PFSK-1 (cell line): ENCODE measurements around the gene RHBDD1.

Experiments
- FOXP2 ChIP-seq: optimal IDR thresholded peaks from 2 replicates; pipeline ENCODE3; 2011; ENCODE audit warnings: borderline replicate concordance, control low read depth, inconsistent platforms; ENCODE audit not compliant: insufficient read depth; ENCODE audit errors: extremely low read length, extremely low read depth
- POLR2AphosphoS5 ChIP-seq: IDR thresholded peaks from 2 replicates; pipeline ENCODE4 v1.6.1; 2012; ENCODE audit warnings: low read depth, mild to moderate bottlenecking, control low read depth, low read length, moderate library complexity
- SIN3A ChIP-seq: IDR thresholded peaks from 2 replicates; pipeline ENCODE4 v1.6.1; 2012; ENCODE audit warnings: mild to moderate bottlenecking, low read length, moderate library complexity, borderline replicate concordance; ENCODE audit not compliant: insufficient read depth
- TAF1 ChIP-seq: IDR thresholded peaks from 2 replicates; pipeline ENCODE4 v1.6.1; 2012; ENCODE audit warnings: low read length, control low read depth, borderline replicate concordance; ENCODE audit not compliant: insufficient read depth
- TF ChIP-seq, protein P1 (sequence below), 2 experiments: IDR thresholded peaks; 2 replicates each; pipeline versions ENCODE4 v1.6.1 to v1.8.0; 2011 to 2012; ENCODE audit warnings: low read depth in 2 of 2, low read length in 2 of 2, control low read depth in 1 of 2, inconsistent platforms in 1 of 2, mild to moderate bottlenecking in 1 of 2, moderate library complexity in 1 of 2; ENCODE audit not compliant: insufficient read depth in 1 of 2

The RHBDD1 gene

DNA sequence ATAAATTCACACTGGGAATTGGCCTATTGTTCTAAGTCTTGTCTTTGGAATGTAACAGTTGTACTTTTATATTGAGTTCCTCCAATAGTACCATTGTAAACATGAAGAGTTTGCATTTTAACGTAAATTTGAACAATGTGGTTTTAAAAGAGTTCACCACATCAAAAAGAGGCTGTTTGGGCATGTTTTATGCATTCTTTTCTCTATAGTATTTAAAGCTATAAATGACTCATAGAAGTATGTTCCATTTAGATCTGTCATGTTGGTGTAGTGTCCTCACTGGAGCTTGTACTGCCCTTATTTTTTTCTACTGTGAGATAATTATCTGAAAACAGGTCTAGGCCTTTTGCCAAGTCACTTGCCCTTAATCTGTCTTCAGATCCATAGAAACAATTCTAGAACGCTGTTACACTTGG, 141.9 kb downstream of the RHBDD1 start:
- TF ChIP-seq TAF1 (no peak), POLR2AphosphoS5 (no peak), SIN3A (no peak), FOXP2 (no peak)
- TF ChIP-seq, protein P1, sequence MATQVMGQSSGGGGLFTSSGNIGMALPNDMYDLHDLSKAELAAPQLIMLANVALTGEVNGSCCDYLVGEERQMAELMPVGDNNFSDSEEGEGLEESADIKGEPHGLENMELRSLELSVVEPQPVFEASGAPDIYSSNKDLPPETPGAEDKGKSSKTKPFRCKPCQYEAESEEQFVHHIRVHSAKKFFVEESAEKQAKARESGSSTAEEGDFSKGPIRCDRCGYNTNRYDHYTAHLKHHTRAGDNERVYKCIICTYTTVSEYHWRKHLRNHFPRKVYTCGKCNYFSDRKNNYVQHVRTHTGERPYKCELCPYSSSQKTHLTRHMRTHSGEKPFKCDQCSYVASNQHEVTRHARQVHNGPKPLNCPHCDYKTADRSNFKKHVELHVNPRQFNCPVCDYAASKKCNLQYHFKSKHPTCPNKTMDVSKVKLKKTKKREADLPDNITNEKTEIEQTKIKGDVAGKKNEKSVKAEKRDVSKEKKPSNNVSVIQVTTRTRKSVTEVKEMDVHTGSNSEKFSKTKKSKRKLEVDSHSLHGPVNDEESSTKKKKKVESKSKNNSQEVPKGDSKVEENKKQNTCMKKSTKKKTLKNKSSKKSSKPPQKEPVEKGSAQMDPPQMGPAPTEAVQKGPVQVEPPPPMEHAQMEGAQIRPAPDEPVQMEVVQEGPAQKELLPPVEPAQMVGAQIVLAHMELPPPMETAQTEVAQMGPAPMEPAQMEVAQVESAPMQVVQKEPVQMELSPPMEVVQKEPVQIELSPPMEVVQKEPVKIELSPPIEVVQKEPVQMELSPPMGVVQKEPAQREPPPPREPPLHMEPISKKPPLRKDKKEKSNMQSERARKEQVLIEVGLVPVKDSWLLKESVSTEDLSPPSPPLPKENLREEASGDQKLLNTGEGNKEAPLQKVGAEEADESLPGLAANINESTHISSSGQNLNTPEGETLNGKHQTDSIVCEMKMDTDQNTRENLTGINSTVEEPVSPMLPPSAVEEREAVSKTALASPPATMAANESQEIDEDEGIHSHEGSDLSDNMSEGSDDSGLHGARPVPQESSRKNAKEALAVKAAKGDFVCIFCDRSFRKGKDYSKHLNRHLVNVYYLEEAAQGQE (IDR thresholded peaks at IDR 0.05; ENCODE audit: insufficient read depth in 1 of 2, low read depth in 2 of 2, low read length in 2 of 2), result no peak

DNA sequence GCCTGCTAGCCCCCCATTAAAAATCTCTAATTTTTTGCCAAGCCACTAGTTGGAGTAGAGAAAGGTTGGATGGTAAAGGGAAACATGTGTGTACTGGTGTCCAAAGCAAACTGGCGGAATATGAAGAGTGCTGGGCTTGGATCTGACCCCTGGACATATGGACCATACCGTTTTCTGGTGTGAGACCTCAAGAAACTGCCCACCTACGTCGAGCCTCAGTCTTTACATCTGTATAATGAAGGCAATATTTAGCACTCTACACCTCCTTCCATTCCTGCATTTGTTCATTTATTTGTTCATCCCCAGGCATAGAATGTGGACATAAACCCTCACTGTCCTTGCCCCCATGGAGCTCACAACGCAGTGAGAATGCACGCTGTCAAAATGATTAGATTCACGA, 142.4 kb downstream of the RHBDD1 start:
- TF ChIP-seq POLR2AphosphoS5 (no peak), SIN3A (no peak), FOXP2 (no peak), TAF1 (no peak)
- TF ChIP-seq, protein P1 (IDR thresholded peaks at IDR 0.05; ENCODE audit: insufficient read depth in 1 of 2, low read depth in 2 of 2, low read length in 2 of 2), result no peak

DNA sequence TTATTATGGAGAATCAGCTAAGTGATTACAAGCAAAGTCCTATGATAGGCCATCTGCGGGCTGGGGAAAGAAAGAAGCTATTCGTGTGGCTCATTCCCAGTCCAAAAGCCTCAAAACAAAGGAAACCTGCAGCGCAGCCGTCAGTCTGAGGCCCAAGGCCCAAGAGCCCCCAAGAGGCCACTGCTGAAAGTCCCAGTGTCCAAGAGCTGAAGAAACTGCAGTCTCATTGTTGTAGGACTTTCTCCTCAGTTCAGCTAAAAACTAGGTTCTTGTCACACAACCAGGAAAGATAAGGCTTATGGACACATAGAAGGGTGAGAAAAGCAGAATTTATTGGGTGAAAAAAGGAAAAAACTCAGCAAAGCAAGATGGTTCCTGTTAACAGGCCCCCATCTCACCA, 143.2 kb downstream of the RHBDD1 start:
- TF ChIP-seq FOXP2, result no peak
- TF ChIP-seq SIN3A, result no peak
- no peak for TF ChIP-seq POLR2AphosphoS5
- TF ChIP-seq, protein P1 (IDR thresholded peaks at IDR 0.05; ENCODE audit: insufficient read depth in 1 of 2, low read depth in 2 of 2, low read length in 2 of 2), result no peak
- TF ChIP-seq TAF1, result no peak

DNA sequence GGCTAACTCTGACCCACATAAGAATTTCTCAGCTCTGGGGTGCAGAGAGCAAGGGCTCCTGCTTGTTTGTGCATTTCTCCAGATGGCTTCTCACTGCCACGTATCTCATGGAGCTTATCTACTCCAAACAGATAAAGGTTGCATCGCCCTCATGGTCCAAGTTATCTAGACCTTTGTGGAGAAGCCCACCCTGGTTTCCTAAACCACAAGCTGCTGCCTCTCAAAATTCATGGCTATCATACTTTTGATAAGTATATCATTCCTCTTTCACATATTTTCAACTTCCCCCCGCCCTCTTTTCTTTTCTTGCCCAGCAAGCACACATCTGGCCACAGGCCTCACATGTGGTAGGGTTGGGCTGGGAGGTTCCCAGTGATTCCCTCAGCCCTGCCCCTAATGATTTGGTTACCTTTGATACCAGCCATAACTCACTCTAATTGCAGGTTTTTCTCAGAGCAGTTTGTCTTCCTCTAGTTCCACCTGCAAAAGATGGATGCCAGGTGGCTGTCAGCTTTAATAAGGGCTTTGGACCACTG, 146.0 kb downstream of the RHBDD1 start:
- TF ChIP-seq TAF1 (no peak), FOXP2 (no peak), POLR2AphosphoS5 (no peak), SIN3A (no peak)
- TF ChIP-seq, protein P1 (IDR thresholded peaks at IDR 0.05; ENCODE audit: insufficient read depth in 1 of 2, low read depth in 2 of 2, low read length in 2 of 2), result no peak
